Activated CD4-positive, alpha-beta T cell treated with anti-CD3 and anti-CD28 coated beads for 24 hours (primary cell): ENCODE data around the gene DOC2B.
"Not testable (repeated sequence)": the region's sequence is repeated elsewhere in the genome, so short reads cannot be mapped to it uniquely, and the experiment has no call there.

ENCODE experiments used
- DNase-seq, 2 donors: peaks; one replicate each; pipeline ENCODE4 v3.0.0-alpha.2; 2020; ENCODE audit warnings: low read depth in 2 of 2

Gene DOC2B

DNA sequence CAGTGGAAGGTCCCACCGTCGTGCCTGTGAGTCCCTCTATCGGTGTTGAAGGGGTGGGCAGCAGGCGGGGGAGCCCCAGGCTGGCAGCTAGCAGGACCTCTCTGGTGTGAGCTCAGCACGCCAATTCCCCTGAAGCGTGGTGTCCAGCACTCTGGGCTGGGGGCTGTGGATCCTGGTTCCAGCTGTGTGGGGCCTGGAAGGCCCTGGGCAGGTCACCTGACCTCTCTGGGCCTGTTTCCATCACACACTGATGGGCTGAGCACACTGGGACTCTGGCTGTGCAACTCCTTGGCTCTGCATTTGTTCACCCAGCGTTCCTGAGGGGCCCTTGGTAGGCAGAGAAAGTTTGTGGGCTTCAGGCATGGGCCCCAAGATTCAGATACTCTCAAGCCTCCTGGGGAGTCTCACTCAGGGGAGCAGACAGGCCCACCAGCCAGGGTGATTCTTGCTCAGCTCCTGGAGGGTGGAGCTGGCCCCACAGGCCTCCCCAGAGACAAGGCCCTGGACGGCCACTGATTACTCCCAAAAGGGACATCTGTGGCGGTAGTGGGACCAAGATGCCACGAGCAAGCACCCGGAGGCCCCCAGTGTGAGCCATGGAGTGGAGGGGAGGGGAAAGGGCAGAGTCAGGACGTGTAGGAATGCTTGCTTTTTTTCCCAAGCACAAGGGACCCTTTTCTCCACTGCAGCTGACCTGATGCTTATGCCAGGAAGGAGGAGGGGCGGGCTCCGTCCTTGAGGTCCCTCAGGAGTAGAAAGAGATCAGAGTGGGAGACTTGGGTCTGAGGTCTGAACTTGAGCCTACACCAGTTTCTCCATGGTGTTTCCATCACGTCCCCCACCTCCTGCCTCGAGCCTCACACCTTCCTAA is 35.5 kb downstream of the DOC2B start:
- no peak for DNase-seq

DNA sequence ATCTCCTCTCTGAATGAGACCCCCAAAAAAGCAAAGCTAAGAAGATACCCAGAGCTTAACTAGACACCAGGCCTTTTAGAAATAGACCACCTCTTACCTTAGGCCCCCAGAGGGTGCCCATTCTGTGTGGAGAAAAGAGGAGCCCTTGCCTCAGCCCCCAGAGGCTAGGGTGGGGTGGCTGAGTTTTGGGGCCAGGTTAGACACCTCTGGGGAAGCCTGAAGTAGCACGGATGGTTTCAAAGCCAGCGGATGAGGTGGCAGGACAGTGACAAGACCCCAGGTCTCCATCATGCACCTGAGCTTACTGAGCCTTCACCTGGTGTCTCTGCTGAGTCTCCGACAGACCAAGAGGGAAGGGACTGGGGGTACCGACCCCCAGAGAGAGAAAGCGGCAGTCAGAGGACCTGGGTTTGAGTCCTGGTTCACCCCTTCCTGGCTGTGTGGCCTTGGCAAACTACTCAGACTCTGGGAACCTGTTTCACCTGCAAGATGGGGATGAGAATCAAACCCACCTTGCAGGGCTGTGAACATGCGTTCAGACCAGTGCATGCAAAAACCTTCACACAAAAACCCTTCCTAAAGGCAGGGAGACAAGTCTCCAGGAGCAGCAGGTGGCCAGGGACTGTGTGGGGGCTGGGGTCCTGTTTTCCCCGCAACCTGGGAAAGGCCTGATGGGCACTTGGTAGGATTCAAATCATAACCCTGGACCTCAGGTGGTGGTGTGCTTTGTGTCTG is 36.3 kb downstream of the DOC2B start:
- DNase-seq = no peak

DNA sequence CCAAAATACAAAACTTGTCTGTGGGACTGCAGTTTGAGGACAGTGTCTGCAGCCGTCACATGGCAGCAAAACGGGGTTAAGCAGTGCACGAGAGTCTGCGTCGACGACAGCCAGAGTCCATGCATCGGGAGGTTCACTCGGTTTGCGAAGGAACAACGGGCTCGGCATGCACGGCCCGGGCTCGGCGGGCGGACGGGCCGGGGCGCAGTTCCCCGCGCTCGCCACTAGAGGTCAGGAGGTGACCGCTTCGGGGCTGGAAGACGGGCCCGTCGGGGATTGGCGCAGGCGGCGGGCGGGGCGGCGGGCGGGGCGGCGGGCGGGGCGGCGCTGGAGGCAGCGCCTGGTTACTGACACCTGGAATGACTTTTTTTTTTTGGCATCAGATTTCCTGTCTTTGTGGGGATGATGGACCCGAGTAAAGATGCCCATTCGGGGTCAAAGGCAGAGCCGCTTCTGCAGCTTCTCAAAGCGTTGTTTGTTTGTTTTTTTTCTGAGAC is 37.6 kb downstream of the DOC2B start:
- DNase-seq = peak; percentile 82 to 84

DNA sequence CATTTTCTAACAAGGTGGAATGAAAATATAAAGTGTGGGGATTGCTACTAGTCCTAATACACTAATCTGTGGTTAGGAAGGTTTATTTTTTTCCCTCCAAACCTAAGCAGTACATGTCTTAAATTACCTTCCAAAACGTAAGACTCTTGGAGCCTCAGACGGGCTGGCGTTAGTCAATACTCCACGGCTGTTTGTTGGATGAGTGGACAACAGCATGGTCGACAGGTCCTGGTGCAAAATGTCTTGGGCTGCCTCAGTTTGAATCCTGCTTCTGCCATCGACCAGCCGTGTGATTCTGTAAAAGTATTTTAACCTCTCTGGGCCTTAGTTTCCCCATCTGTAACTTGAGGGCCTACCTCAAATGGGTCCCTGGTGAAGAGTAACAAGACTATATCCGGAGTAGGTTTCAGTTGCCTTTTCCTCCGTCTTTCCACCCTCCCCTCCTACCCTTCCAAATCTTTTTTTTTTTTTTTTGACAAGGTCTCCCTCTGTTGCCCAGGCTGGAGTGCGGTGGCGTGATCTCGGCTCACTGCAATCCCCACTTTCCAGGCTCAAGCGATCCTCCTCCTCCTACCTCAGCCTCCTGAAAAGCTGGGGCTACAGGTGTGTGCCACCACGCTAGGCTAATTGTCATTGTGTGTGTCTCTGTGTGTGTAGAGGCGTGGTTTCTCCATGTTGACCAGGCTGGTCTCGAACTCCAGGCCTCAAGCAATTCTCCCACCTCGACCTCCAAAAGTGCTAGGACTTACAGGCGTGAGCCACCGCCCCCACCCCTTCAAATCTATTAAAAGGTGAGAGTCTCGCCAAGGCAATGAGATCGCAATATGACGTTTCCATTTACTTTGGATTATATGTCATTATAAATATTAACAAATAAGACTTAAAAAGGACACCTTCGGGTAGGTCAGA is 38.3 kb downstream of the DOC2B start:
- DNase-seq = no peak

DNA sequence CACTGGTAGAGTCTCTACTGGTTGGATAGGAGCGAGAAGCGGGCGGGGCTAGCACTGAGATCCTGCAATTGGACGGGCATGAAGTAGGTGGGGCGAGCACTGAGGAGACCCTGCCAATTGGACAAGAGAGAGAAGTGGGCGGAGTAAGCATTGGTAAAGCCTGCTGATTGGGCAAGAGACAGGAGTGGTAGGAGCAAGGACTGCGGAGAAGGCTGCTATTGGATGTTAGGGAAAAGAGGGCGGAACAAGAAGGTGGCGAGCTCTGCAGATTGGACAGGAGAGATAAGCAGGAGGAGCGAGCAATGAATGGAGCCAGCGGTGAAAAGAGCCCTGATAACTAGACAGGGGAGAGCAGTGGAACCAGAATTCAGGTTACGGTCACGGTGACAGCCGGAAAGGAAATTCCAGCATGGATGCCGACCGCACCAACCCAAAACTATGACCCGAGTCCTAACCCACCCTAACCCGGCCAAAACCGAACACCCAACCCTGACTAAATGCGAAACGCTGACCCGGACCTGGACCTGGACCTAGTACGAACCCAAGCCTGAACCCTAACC is 39.3 kb downstream of the DOC2B start:
- no peak for DNase-seq

DNA sequence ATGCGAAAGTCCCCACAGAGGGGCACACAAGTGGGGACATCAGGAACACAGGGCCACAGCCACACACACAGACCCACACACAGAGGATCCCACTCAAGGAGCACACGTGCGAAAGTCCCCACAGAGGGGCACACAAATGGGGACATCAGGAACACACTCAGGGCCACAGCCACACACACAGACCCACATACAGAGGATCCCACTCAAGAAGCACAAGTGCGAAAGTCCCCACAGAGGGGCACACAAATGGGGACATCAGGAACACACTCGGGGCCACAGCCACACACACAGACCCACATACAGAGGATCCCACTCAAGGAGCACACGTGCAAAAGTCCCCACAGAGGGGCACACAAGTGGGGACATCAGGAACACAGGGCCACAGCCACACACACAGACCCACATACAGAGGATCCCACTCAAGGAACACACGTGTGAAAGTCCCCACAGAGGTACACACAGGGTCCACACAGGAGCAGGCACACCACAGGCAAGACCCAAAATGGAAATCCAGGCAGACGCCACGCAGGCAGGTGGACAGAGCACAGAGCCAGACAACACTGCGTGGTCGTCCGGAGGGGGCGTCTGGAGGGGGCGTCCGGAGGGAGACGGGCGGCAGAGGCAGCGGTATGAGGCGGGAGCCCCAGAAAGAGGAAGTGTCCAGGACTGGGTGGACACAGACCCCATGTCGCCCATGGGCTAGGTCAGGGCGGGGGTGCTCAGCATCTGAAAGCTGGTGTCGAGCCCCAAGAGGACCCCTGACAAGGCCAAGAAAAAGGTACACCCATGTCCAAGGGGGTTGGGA is 41.8 kb downstream of the DOC2B start:
- not testable (repeated sequence) for DNase-seq

DNA sequence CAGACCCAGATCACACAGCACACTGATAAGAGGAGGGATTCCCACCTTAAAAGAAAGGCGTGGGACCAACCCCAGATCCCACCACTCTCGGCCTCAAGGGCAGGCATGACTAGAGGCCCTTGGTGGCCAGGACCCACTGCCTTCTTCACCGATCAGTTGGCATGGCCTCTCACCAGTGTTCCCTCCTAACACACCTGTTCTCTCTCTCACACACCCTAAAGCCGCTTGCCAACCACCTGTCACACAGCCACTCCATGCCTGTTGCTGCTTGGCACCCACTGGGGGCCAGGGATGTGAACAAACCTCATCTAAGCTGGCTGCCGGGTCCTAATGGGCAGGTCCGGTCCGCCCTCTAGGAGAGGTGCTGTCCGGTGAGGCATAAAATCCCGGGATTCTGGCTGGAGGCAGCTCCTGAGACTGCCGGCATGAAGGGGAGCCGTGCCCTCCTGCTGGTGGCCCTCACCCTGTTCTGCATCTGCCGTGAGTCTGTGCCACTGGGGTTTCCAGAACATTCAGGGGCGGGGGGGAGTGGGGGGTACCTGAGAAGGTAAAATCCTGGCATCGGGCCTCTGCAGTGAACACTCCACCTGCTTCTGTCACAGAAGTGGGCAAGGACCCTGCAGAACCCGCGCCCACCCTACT is 44.2 kb downstream of the DOC2B start, which contains the start of gene SCGB1C2:
Gene SCGB1C2 (plus strand): TSS at position 404 of the 642 bp plus-strand sequence. CDS start 22 bp downstream, at position 426.
- DNase-seq = not testable (repeated sequence)

DNA sequence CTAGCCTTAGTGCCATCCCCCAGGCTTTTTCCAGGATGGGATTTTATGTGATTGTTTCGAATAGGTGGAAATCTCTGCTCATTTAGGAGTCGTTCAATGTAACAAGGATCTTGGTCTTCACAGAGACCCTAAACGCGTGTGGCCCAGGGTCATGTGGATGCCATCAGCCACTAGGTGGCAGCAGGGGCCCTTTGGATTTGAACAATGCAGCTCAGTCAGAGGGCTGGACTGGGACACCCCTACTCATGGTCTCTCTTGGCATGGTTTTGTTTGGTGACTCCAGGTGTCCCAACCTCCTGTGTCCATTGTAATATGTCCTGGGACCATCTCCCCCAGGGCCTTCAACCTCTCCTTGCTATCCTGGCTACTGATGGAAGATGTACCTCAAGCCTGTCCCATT is 44.9 kb downstream of the DOC2B start:
- peak; percentile 36 to 67 for DNase-seq

DNA sequence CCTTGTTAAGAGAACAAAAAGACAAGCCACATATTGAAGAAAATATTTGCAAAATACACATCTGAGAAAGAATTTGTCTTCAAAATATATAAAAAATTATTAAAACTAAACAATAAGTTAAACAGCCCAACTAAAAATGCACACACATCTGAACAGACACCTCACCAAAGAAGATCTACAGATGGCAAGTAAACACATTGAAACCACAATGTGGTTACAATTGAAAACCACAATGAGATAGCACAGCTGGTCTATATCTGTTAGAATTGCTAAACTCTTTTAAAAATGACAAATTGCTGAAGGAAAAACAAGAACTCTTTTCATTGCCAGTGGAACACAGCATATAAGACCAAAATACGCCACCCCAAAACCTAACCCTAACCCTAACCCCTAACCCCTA is 45.6 kb downstream of the DOC2B start:
- not testable (repeated sequence) for DNase-seq

DNA sequence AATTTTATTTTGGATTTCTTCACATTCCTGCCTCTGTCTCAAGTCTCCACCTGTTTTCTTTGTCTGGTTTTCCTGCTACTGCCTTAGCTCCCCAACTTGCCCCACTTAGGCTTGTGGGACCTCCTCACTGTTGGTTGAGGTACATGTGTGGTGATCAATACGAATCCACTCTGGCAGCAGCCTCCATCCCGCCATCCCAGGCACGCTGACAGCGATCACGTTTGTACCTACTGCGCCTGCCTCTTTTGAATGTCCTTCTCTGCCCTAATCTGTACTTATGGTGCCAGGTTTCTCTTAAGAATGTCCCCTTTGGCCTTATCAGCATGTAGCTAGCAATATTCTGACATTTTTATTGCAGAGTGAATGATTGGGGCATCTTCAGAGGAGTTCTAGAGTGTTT is 46.4 kb downstream of the DOC2B start:
- not testable (repeated sequence) for DNase-seq

DNA sequence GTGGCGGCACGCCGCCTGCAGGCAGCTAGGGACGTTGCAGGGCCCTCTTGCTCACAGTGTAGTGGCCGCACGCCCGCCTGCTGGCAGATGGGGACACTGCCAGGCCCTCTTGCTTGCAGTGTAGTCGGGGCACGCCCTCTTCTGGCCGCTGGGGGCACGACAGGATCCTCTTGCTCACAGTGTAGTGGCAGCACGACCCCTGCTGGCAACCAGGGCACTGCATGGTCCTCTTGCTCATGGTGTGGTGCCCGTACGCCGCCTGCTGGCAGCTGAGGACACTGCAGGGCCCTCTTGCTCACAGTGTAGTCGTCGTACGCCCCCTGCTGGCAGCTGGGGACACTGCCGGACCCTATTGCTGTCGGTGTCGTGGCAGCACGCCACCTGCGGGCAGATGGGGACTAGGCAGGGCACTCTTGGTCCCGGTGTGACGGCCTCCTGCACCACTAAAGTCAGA is 47.1 kb downstream of the DOC2B start:
- not testable (repeated sequence) for DNase-seq

DNA sequence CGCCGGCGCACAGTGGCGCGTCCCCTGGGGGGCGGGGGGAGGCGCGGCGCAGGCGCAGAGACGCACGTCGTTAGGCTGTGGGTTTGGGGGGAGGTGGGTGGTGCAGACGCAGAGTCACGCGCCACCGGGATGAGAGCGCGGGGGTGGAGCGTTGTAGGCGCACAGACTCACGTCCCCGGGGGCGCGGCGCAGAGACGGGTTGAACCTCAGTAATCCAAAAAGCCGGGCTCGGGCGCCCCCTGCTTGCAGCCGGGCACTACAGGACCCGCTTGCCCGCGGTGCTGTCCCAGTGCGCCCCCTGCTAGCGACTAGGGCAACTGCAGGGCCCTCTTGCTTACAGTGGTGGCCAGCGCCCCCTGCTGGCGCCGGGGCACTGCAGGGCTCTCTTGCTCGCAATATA is 47.5 kb downstream of the DOC2B start:
- DNase-seq = not testable (repeated sequence)

DNA sequence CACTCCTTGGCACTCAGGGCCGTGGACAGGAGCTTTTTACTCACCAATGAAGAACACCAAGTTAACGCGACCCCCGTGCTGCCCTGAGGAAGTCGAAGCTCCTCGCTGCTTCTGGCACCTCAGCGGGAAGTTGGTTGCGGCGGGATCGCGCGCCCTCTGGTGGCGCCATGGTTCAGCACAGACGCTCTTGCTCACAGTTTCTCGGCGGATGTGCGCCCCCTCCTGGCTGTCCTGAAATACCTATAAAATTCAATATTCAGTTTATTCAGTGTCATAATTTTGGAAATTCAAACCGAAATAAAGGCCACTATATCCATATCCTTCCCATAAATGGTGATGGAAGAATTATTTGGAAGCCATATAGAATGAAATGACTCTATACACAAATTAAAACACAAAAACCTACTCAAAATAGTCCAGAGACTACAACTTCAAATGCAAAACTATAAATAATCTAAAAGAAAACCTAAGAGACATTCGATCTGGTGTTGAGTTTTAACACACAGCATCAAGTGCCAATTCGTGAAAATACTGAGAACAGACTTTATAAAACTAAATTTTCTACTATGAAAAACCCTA is 63.0 kb downstream of the DOC2B start:
- not testable (repeated sequence) for DNase-seq

DNA sequence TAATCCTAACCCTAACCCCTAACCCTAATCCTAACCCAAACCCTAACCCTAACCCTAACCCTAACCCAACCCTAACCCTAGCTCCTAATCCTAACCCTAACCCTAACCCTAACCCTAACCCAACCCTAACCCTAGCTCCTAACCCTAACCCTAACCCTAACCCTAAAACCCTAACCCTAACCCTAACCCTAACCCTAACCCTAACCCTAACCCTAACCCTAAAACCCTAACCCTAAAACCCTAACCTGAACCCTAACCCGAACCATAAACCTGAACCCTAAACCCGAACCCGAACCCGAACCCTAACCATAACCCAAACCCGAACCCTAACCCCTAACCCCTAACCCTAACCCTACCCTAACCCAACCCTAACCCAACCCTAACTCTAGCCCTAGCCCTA is 68.3 kb downstream of the DOC2B start:
- DNase-seq = peak in 1 of 2 donors; percentile 4
